ENCODE data around the gene FTO.

FTO gene

DNA sequence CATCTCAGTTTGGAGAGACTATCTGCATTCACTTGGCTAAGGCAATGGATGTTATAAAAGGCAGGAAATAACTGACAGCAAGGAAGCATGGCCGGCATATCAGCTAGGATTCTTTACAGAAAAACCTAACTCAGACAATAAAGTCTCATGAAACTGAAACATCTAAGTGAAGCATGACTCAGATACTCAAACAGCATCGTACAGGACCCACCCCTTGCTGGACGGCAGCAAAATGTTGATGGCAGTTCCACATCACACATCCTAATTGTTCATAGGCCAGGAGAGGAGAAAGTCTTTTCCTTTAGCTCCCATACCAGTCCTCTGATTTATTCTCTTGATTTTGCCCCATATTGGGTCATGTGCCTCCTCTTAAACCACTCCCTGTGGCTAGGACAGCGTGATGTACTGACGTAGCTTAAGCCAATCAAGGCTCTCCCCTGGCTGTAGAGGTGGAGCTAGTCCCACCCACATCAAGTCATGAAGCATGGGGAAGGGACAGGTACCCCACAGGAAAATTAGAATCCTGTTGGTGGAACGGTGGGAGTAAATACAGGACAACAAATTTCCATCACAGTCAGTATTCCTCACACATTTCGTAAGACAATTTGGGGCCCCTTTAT, 403.7 kb downstream of the FTO start:
- H3K4me3 ChIP-seq: no peak overlapping the region
- intact Hi-C loops (cut with DNase I; ENCODE audit: low total_unique reads): no loop called here
- peaks cover 11 to 16% (median 16%) of the 10 kb centered on the region in 3 donors for H3K36me3 ChIP-seq
- TF ChIP-seq, protein P1, sequence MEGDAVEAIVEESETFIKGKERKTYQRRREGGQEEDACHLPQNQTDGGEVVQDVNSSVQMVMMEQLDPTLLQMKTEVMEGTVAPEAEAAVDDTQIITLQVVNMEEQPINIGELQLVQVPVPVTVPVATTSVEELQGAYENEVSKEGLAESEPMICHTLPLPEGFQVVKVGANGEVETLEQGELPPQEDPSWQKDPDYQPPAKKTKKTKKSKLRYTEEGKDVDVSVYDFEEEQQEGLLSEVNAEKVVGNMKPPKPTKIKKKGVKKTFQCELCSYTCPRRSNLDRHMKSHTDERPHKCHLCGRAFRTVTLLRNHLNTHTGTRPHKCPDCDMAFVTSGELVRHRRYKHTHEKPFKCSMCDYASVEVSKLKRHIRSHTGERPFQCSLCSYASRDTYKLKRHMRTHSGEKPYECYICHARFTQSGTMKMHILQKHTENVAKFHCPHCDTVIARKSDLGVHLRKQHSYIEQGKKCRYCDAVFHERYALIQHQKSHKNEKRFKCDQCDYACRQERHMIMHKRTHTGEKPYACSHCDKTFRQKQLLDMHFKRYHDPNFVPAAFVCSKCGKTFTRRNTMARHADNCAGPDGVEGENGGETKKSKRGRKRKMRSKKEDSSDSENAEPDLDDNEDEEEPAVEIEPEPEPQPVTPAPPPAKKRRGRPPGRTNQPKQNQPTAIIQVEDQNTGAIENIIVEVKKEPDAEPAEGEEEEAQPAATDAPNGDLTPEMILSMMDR (IDR thresholded peaks at IDR 0.05): no peak
- no peaks in the 10 kb centered on the region for H3K4me1 ChIP-seq
- no peaks in the 10 kb centered on the region for H3K27me3 ChIP-seq
- H3K27ac ChIP-seq: no peak overlapping the region
- H3K9me3 ChIP-seq: no peaks in the 10 kb centered on the region
- no peak for DNase-seq

DNA sequence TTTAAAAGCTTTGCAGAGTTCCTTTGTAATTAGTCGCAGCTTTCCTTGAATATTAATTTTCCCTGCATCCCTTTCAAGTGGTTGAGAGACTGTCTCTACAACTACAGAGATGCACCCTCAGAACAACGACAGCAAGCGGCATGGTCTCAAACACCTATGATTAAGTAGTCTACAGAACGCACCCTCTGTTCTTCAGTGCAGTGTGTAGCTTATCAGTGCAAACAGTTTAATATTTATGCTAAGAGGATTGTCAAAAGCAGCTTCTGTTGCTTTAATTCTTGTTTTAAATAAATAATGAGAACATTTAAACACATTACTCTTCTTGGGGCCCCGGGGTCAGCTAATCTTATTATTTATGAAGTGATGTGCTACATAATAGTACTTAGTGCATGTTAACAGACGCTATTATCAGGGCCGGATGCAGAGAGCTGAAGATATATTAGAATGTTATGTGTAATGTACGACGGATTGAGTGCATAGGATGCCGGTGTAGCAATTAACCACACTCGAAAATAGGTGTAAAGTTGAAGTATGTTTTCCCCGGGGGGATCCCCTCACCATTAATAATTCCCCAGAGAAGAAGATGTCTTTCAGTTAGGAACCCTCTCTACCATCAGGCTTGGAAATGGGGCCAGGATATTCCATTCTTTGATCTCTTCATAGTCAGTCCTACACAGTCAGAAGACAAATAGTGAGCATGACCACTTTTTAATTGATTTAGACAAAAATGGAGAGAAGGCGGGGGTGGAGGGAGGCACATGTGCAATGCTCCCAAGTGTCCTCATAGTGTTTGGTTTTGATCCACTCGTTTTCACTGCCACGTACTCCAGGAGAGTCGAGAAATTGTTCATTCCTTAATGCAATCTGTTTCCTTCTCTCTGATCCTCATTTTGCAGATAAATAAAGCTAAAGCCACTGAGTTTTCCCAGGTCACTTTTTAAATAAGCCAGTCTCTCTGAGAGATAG, 406.3 kb downstream of the FTO start:
- Histone ChIP-seq H3K27me3 (no peaks in the 10 kb centered on the region), H3K9me3 (no peaks in the 10 kb centered on the region), H3K4me3 (no peak overlapping the region), H3K4me1 (peaks cover 0 to 5% (median under 1%) of the 10 kb centered on the region in 4 donors), H3K27ac (no peak overlapping the region), H3K36me3 (peaks cover 25 to 42% (median 33%) of the 10 kb centered on the region in 3 donors)
- TF ChIP-seq, protein P1 (IDR thresholded peaks at IDR 0.05): no peak
- intact Hi-C loops (cut with DNase I; ENCODE audit: low total_unique reads): no loop called here
- no peak for DNase-seq

DNA sequence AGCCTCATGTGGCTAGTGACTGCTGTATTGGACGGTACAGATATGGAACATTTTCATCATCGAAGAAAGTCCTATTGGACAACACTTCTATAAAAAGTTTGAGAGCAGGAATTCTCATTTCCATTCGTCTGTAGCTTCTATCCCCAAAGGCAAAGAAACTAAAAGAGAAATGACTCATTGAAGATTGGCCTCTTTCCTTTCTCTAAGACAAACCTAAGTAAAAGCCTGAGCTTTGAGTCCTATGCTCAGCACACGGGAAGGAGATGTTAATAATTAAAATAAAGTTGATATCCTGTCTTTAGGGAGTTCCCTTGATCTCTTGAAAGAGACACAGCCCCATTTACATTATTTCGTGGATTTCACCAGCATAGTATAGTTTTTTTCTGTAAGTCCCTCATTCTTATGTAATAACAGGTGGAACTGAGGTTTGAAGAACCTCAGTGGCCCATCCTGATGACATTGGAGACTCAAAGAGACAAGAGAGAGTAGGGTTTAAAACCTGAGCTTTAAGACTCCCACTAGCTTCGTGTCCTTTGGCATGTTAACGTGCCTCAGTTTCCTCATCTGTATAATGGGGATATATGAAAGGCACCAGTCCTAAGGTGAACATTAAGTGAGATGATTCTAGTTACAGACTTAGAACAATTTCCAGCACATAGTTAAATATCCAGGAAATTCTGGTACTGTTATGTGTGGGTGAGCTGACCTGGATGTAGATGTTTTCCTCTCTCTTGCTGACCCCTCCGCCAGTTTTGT, 408.7 kb downstream of the FTO start:
- intact Hi-C loops (cut with DNase I; ENCODE audit: low total_unique reads): no loop called here
- Histone ChIP-seq H3K27ac (no peak overlapping the region), H3K4me3 (no peak overlapping the region), H3K4me1 (peaks cover 0 to 12% (median 2%) of the 10 kb centered on the region in 4 donors), H3K9me3 (no peaks in the 10 kb centered on the region), H3K27me3 (no peaks in the 10 kb centered on the region), H3K36me3 (peaks cover 25 to 42% (median 33%) of the 10 kb centered on the region in 3 donors)
- TF ChIP-seq, protein P1 (IDR thresholded peaks at IDR 0.05): no peak
- DNase-seq: no peak

DNA sequence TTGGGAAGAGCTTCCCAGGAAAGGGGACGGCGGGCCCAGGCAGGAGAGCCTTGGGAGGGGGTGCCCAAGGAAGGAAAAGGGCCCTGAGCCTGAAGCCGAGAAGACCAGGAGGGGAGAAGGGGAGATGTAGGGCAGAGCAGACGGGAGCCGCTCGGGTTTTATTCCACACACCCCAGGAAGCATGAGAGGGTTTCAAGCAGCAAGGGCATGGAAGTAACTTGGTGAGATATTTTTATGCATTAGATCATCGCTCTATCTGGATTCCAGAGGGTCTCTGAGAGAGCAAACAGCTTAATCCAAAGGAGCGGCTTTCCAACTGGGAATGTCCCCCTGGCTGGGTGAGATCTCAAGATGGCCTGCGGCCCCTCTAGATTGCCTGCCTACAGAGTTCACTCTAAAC, 411.6 kb downstream of the FTO start:
- TF ChIP-seq, protein P1 (IDR thresholded peaks at IDR 0.05): no peak
- intact Hi-C loops (cut with DNase I; ENCODE audit: low total_unique reads): no loop called here
- peaks cover 25 to 46% (median 33%) of the 10 kb centered on the region in 3 donors for H3K36me3 ChIP-seq
- H3K27me3 ChIP-seq: no peaks in the 10 kb centered on the region
- H3K9me3 ChIP-seq: no peaks in the 10 kb centered on the region
- DNase-seq: no peak
- H3K4me1 ChIP-seq: peaks cover 0 to 12% (median 2%) of the 10 kb centered on the region in 4 donors
- H3K4me3 ChIP-seq: no peak overlapping the region
- no peak overlapping the region for H3K27ac ChIP-seq

DNA sequence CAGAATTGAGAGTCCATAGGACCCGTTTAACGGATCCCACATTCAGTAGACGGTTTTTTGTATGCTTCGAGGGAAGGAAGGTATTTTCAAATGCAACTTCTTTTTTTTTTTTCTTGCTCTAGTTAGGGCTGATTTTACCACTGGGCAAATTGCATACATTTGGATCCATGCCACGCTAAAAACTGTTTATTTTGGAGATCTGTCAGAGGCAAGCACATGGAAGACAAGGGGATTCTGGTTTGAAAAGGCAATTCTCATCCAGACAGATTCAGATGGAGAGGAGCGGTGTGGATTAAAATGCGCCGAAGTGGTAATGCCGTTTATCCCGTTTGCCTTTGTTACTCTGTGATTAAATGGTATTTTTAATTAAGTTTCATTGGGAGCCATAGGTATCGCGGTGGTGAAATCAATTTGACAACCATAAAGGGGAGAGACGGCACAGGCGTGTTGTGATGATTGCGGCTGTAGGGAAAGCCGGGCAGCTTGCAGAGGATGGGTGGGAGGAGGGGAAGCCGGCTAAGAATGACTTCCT, 412.2 kb downstream of the FTO start:
- Histone ChIP-seq H3K9me3 (no peaks in the 10 kb centered on the region), H3K27me3 (no peaks in the 10 kb centered on the region), H3K4me3 (no peak overlapping the region), H3K27ac (no peak overlapping the region), H3K36me3 (peaks cover 25 to 50% (median 32%) of the 10 kb centered on the region in 3 donors), H3K4me1 (peaks cover 0 to 12% (median 2%) of the 10 kb centered on the region in 4 donors)
- TF ChIP-seq, protein P1 (IDR thresholded peaks at IDR 0.05): no peak
- no peak for DNase-seq
- intact Hi-C loops (cut with DNase I; ENCODE audit: low total_unique reads): no loop called here
